ACC112 (cell line): ENCODE measurements around the gene FAM170B.

Experiments used
- H2AFZ ChIP-seq: fragments of 200-600 bp; sonication (generic); one replicate; pipeline ENCODE4 v1.6.0; 2017; ENCODE audit warnings: antibody characterized with exemption, low read length; ENCODE audit not compliant: unreplicated experiment
- H3K27ac ChIP-seq: fragments of 200-600 bp; sonication (generic); 2 replicates; pipeline ENCODE4 v1.5.1; 2014; ENCODE audit warnings: low read depth, mild to moderate bottlenecking, antibody characterized with exemption, low read length, moderate library complexity
- H3K27me3 ChIP-seq: fragments of 200-600 bp; sonication (generic); 2 replicates; pipeline ENCODE4 v1.6.1; 2014; ENCODE audit warnings: mild to moderate bottlenecking, antibody characterized with exemption, low read length, moderate library complexity, mixed read lengths; ENCODE audit not compliant: insufficient read depth
- H3K36me3 ChIP-seq: fragments of 200-600 bp; sonication (generic); 2 replicates; pipeline ENCODE4 v1.6.1; 2016; ENCODE audit warnings: mild to moderate bottlenecking, antibody characterized with exemption, low read length, moderate library complexity, mixed read lengths; ENCODE audit not compliant: insufficient read depth
- H3K4me1 ChIP-seq: fragments of 200-600 bp; sonication (generic); one replicate; pipeline ENCODE4 v1.6.1; 2016; ENCODE audit warnings: low read length, mixed read lengths; ENCODE audit not compliant: insufficient read depth, unreplicated experiment, control insufficient read depth
- H3K4me3 ChIP-seq: fragments of 200-600 bp; sonication (generic); 2 replicates; pipeline ENCODE4 v1.5.1; 2014; ENCODE audit warnings: mild to moderate bottlenecking, low read depth, low read length
- H3K79me2 ChIP-seq: fragments of 200-600 bp; sonication (generic); one replicate; pipeline ENCODE4 v1.6.0; 2016; ENCODE audit warnings: low read length; ENCODE audit not compliant: control insufficient read depth, unreplicated experiment, insufficient read depth

Gene FAM170B

DNA sequence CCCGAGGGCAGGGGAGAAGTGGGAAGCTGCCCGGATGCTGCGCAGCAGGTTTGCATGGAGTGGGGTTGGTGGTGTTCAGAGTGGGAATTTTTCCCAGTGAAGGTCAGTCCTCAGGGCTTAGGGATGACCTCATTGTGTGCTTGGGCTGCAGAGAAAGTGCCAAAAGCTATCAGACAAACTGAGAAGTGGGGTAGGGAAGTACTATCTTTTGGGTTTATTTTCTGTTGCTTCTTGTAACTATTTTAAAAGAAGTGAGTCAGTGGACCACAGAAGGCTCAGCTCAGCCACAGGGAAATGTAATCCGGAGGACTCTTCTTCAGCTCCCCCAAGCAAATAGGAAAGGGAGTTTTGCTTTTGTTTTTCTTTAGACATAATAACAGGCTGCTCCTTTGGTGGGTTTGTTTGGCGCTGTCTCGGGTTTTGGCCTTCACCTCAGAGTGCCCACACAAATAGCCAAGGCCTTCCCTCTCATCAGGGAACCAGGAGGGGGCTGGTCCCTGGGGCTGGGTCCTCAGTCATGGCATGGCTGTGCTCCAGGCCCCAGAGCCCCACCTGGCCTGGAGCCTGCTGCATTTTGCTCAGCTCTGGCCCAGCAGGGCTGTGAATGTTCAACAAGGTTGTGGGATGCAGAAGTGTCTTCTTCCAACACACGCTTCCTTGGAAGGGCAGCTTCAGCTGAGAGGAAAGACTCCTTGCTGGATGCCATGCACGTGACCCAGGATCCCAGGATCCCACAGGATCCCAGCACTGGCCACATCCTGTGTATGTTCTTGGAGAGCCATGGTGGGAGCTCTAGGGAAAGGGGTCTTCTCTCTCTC lies 5.4 kb upstream of the FAM170B start:
- Histone ChIP-seq H3K36me3 (no peaks in the 10 kb centered on the region), H2AFZ (peak overlapping the region; percentile 13), H3K79me2 (no peaks in the 10 kb centered on the region), H3K4me1 (peaks cover 29% of the 10 kb centered on the region), H3K4me3 (peak overlapping the region; percentile 6; the same call in 1 of the 2 replicates), H3K27me3 (peaks cover 12% of the 10 kb centered on the region; the same call in 1 of the 2 replicates), H3K27ac (peak overlapping the region; percentile 92)

DNA sequence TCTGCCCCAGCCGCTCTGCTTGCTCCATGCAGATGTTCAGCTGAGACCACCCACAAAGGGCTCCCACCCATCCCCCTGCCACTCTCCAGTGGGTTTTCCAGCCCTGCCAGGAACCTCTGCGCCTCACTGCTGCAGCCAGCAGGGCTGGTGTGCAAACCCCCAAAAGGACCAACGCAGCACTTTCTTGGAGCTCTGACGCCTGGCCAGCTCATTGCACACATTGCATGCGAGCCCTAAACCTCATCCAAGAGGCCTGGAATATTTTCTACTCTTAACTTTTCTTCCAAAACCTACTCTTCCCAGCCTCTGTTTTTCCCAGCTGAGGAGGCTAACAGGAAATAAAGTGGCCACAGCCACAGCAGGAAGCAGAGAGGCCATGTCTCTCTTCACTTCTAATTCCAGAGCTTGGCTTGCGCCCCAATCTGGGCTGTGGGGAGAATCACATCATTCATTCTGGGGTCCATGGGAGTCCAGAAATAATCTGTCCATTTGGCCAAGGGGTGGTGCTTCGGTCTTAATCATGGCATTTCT lies 4.6 kb upstream of the FAM170B start:
- Histone ChIP-seq H2AFZ (peak overlapping the region; percentile 13), H3K4me3 (no peak overlapping the region), H3K36me3 (no peaks in the 10 kb centered on the region), H3K79me2 (no peaks in the 10 kb centered on the region), H3K27ac (peak overlapping the region; percentile 92), H3K27me3 (peaks cover 17% of the 10 kb centered on the region; the same call in 1 of the 2 replicates), H3K4me1 (peaks cover 29% of the 10 kb centered on the region)

DNA sequence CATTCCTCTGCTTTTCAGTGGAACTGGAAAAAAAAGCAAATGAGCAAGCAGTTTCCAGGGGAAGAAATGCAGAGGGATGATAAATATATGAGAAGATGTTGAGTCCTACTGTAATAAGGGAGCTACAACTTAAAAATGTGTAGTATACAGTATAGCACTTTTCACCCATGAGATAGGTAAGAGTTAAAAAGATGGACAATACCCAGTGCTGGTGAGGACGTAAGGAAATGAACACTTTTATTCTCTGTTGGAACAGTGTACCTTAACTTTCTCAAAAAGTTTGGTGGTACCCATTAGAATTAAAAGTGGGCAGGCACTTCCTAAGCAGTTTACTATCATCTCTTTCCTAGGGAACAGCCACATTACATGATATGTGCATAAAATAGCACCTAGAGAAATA lies 2.7 kb upstream of the FAM170B start:
- Histone ChIP-seq H3K27me3 (peaks cover 25% of the 10 kb centered on the region; the same call in 1 of the 2 replicates), H3K79me2 (no peaks in the 10 kb centered on the region), H2AFZ (no peak overlapping the region), H3K4me3 (no peak overlapping the region), H3K36me3 (no peaks in the 10 kb centered on the region), H3K27ac (no peak overlapping the region), H3K4me1 (peaks cover 29% of the 10 kb centered on the region)

DNA sequence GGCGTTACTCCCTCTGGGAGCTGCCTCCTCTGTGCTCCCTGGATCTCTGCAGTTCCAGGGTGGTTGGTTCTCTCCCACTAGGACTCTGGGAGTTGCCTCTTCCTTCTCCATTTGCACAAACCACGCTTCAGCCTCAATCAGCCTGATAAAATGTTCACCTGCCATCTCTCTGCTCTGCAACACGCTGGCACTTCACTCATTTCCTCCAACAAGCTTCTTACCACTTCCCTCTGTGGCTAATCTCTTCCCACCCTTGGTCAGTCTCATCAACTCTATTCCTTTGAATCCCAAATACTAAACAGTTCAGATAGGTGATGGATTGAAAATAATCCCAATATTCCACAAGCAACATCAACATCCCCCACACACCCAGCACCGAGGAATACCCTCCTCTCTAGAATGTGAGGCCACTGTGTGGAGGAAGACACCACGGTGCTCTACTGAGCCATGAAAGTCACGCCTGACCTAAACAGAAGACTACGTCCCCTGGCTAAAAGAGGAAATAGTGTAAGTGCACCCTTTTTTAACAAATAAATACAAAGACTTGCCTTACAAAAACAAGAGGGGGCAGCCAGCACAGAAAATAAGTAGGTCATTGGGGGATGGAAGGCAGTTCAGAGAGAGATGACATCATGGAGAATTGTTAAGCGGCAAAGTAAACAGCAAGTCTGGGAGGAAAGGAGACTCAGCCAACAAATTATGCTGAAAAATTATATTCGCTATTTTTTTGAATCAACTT lies 1.9 kb upstream of the FAM170B start:
- H3K4me1 ChIP-seq = peaks cover 24% of the 10 kb centered on the region
- no peak overlapping the region for H2AFZ ChIP-seq
- H3K4me3 ChIP-seq = no peak overlapping the region
- H3K27ac ChIP-seq = no peak overlapping the region
- H3K27me3 ChIP-seq = peaks cover 30% of the 10 kb centered on the region; the same call in 1 of the 2 replicates
- H3K79me2 ChIP-seq = no peaks in the 10 kb centered on the region
- H3K36me3 ChIP-seq = no peaks in the 10 kb centered on the region

DNA sequence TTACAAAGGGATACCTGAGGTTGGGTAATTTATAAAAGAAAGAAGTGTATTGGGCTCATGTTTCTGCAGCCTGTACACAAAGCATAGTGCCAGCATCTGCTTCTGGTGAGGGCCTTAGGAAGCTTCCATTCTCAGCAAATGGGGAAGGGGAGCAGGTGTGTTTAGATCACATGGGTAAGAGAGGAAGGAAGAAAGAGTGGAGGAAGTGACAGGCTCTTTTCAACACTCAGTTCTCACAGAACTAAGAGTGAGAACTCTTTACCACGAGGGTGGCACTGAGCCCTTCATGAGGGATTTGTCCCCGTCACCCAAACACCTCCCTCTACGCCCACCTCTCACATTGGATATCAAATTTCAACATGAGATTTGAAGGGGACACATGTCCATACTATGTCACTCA lies 506 bp upstream of the FAM170B start:
- H3K27me3 ChIP-seq = peaks cover 42% of the 10 kb centered on the region
- no peak overlapping the region for H3K4me3 ChIP-seq
- peaks cover 10% of the 10 kb centered on the region for H3K4me1 ChIP-seq
- H3K27ac ChIP-seq = no peak overlapping the region
- no peak overlapping the region for H2AFZ ChIP-seq
- no peaks in the 10 kb centered on the region for H3K36me3 ChIP-seq
- H3K79me2 ChIP-seq = no peaks in the 10 kb centered on the region

DNA sequence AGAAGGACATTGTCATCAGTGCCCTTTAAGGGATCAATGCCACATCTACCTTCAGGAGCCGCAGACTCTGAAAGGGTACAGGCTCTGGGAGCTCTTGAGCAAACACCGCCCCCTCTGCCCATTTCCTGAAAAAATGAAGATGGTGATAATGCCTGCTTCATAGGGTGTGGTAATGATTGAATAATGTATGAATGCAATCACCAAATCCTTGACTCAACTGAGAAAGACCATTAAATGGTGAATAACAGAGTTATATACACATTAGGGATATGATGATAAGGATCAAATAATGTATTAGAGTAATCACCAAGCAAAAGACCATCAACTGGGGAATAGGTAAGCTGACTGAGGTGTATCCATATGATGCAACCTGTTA lies 1.5 kb downstream of the FAM170B start:
- no peaks in the 10 kb centered on the region for H3K36me3 ChIP-seq
- no peak overlapping the region for H3K27ac ChIP-seq
- H3K27me3 ChIP-seq = peaks cover 58% of the 10 kb centered on the region
- H3K4me3 ChIP-seq = no peak overlapping the region
- H3K79me2 ChIP-seq = no peaks in the 10 kb centered on the region
- H2AFZ ChIP-seq = no peak overlapping the region
- no peaks in the 10 kb centered on the region for H3K4me1 ChIP-seq

DNA sequence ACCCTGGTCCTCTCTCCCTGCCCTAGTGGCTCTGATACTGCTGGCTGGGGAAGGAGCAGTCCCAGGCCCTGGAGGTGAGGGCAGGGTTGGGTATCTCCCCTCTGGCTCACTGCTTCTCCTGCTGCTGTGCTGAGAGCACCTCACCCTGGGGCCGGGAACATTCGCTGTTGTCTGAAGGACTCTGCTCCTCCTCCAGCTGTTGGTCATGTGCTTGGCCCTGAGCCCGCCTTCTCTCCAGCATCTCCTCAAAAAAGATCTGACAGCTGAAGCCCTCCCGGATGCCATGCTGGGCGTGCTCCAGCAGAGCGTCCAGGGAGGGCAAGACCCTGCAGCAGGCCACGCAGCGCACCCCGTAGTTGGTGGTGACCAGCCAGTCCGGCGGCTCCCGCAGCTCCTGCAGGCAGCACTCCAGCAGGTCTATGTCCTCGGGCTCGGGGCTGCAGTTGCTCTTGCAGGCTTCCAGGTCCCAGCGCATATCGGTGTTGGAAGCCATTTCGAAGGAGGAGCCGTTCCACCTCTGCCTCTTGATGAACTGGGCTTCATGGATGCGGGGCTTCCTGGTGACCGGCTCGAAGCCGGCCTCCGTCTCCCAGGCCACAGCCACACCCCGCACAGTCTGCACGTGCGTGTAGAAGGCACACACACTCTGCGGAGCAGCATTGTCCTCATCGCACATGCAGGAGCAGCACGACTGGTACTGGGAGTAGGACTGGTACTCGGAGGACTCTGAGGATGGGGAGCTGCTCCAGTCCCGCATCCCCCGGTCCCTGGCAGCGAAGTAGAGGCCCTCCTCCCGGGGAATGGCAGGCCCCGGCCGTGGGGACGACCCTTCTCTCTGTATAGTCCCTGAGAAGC lies 2.1 kb downstream of the FAM170B start:
- Histone ChIP-seq H3K27me3 (peaks cover 58% of the 10 kb centered on the region), H3K27ac (no peak overlapping the region), H2AFZ (no peak overlapping the region), H3K4me3 (no peak overlapping the region), H3K36me3 (no peaks in the 10 kb centered on the region), H3K4me1 (no peaks in the 10 kb centered on the region), H3K79me2 (no peaks in the 10 kb centered on the region)

DNA sequence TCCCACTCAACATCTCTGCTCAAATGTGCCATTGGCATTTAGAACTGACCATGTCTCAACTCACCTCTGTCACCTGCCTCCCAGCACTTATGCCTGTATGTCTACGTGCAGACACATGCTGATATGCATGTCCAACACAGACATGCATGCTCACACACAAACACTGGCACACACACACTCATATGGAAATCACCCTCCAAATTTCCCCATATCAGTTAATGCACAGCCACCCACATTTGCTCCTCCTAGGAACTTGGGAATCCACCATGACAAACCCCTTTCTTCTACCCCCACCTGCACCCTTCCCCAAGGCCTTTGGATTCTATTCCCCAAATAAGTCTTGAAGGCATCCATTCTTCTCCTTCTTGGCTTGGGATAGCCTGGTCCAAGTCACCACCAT lies 4.4 kb downstream of the FAM170B start:
- Histone ChIP-seq H2AFZ (no peak overlapping the region), H3K4me3 (no peak overlapping the region), H3K27me3 (peaks cover 51% of the 10 kb centered on the region), H3K79me2 (no peaks in the 10 kb centered on the region), H3K4me1 (no peaks in the 10 kb centered on the region), H3K36me3 (no peaks in the 10 kb centered on the region), H3K27ac (no peak overlapping the region)

DNA sequence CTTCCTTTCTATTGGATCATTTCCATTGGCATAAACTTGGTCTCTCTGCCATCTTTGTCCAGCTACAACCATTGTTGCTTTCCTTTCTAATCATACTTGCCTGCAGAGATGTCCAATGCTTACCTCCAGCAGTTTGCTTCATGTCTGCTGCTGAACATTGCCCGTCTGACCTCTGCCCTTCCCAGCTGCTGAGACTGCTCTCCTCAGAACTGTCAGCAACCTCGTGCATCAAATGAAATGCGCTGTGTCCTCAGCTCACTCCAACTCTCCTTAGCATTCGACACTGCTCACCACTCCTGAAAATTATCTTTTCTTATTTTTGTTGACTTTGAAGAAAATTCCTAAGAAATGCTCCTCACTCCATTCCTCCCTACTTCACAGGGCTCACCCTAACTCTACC lies 5.0 kb downstream of the FAM170B start:
- Histone ChIP-seq H3K4me1 (no peaks in the 10 kb centered on the region), H3K79me2 (no peaks in the 10 kb centered on the region), H2AFZ (no peak overlapping the region), H3K27ac (no peak overlapping the region), H3K4me3 (no peak overlapping the region), H3K27me3 (peaks cover 54% of the 10 kb centered on the region), H3K36me3 (no peaks in the 10 kb centered on the region)
